Measurements from ENCODE around the gene ZSWIM6. TPM values are rescaled to one million over a fixed set of nuclear protein-coding genes. Genes with fewer than 3 reads are reported as not detected.

Gene ZSWIM6
- total RNA-seq, 1 donor from 2014 or later = 20.7 TPM

DNA sequence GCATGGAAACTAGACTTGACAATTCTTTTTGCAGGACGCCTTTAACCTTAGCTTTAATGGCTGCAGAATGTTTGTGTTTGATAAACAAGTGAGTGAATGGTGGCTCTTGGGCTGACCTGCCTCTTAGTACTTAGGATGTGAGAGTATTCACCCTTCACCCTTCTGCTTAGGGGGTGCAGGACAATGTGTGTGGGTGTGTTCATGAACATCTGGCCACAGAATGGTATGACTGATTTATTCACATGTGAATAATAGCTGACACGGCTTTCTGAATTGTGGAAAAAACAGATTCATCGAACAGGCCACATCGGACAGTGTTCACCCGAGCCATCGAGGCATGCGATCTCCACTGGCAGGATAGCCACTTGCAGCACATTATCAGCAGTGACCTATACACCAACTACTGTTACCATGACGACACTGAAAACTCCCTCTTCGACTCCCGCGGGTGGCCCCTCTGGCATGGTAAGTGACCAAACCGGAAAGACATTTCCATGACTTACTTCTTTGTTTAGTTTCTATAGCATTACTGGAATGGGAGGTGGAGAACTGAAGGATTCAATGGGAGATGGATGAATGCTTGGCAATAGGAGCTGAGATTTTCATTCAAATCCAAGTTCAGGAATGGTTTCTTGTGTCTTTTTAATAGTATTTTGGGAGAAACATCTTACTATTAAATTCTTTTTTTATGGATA, 193.6 kb downstream of the ZSWIM6 start:
- Mint-ChIP-seq H3K27ac (ENCODE audit: unreplicated experiment) (peak overlapping the region; percentile 42), H3K36me3 (ENCODE audit: unreplicated experiment) (peaks cover 28% of the 10 kb centered on the region), H3K4me1 (ENCODE audit: unreplicated experiment) (peaks cover 12% of the 10 kb centered on the region), H3K9me3 (ENCODE audit: unreplicated experiment) (no peaks in the 10 kb centered on the region), H3K4me3 (ENCODE audit: unreplicated experiment) (no peak overlapping the region), H3K27me3 (ENCODE audit: unreplicated experiment) (no peaks in the 10 kb centered on the region)
- DNase-seq (ENCODE audit: extremely low spot score, unreplicated experiment) = no peak
- TF ChIP-seq, protein P1, sequence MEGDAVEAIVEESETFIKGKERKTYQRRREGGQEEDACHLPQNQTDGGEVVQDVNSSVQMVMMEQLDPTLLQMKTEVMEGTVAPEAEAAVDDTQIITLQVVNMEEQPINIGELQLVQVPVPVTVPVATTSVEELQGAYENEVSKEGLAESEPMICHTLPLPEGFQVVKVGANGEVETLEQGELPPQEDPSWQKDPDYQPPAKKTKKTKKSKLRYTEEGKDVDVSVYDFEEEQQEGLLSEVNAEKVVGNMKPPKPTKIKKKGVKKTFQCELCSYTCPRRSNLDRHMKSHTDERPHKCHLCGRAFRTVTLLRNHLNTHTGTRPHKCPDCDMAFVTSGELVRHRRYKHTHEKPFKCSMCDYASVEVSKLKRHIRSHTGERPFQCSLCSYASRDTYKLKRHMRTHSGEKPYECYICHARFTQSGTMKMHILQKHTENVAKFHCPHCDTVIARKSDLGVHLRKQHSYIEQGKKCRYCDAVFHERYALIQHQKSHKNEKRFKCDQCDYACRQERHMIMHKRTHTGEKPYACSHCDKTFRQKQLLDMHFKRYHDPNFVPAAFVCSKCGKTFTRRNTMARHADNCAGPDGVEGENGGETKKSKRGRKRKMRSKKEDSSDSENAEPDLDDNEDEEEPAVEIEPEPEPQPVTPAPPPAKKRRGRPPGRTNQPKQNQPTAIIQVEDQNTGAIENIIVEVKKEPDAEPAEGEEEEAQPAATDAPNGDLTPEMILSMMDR (IDR thresholded peaks at IDR 0.05) = no peak

DNA sequence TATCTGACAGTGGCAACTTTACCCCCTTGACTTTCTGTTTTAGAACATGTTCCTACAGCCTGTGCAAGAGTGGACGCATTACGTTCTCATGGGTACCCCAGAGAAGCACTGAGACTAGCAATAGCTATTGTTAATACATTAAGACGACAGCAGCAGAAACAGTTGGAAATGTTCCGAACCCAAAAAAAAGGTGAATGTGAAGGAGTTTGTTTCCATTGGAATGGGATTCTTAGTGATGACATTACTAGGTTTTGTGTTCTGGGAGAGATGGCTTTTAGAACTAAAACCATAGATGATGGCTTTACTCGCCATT, 194.1 kb downstream of the ZSWIM6 start:
- H3K27ac Mint-ChIP-seq (ENCODE audit: unreplicated experiment) = peak overlapping the region; percentile 42

DNA sequence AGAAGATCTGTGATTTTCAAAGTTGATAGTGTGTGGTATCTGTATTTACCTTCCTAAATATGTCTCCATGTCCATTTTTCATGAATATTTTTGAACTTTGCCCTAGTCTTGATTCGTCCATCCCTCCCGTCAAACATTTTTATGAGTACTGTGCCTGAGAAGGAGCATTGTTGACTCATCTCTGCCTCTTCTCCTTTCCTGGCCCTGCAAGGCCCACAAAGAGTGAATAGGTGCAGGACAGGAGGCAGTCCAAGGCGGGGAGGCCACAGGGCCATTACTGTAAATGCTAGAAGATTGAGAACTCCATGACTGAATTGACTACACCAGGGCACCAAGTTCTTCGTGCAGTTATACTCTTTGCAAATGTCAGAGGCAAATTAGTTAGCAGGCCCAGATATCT, 200.9 kb downstream of the ZSWIM6 start:
- H3K27me3 Mint-ChIP-seq (ENCODE audit: unreplicated experiment) = no peaks in the 10 kb centered on the region
- no peaks in the 10 kb centered on the region for H3K9me3 Mint-ChIP-seq (ENCODE audit: unreplicated experiment)
- DNase-seq (ENCODE audit: extremely low spot score, unreplicated experiment) = no peak
- H3K4me1 Mint-ChIP-seq (ENCODE audit: unreplicated experiment) = no peaks in the 10 kb centered on the region
- H3K4me3 Mint-ChIP-seq (ENCODE audit: unreplicated experiment) = no peak overlapping the region
- TF ChIP-seq, protein P1 (IDR thresholded peaks at IDR 0.05) = no peak
- H3K36me3 Mint-ChIP-seq (ENCODE audit: unreplicated experiment) = peaks cover 40% of the 10 kb centered on the region
- no peak overlapping the region for H3K27ac Mint-ChIP-seq (ENCODE audit: unreplicated experiment)

More for the DNA sequence above, 194.1 kb downstream of the ZSWIM6 start:
- H3K4me1 Mint-ChIP-seq (ENCODE audit: unreplicated experiment) = peaks cover 12% of the 10 kb centered on the region
- TF ChIP-seq, protein P1 (IDR thresholded peaks at IDR 0.05) = no peak
- no peak for DNase-seq (ENCODE audit: extremely low spot score, unreplicated experiment)
- no peaks in the 10 kb centered on the region for H3K27me3 Mint-ChIP-seq (ENCODE audit: unreplicated experiment)
- H3K4me3 Mint-ChIP-seq (ENCODE audit: unreplicated experiment) = no peak overlapping the region
- peaks cover 30% of the 10 kb centered on the region for H3K36me3 Mint-ChIP-seq (ENCODE audit: unreplicated experiment)
- no peaks in the 10 kb centered on the region for H3K9me3 Mint-ChIP-seq (ENCODE audit: unreplicated experiment)

DNA sequence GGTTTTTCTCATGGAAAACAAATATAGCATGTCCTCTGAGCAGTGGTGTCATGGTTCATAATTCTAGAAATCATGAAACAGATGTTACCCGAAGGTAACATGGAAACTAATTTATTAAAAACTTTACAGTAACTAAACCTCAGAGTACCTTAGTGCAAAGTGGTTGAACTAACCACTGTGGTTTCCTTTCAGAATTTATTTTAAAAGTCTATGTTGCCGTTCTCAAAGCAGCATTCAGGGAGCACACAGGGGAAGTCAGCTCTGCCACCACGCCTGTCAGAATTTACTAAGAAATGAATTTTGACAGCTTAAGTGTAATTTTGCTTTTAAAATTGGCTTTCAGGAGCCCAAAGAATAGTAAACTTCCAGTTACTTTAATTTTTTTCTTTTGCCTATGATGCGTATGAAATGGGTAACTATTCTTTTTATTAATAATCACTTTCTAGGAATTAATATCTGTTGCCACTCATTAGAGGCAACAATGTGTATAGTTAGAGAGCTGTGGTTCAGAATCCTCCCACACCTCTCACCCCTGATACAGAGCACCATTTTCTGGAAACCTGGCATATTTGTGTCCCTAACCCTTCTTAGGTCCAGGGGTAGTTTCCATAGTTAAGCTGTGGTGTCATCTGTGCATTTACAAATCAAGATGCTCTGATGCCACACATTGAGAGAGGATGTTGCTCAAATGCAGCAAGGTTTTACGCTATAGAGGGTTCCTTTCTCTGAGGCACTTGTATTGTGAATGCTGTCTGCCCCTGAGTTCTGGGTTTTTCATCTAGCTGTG, 202.6 kb downstream of the ZSWIM6 start:
- Mint-ChIP-seq H3K4me1 (ENCODE audit: unreplicated experiment) (no peaks in the 10 kb centered on the region), H3K4me3 (ENCODE audit: unreplicated experiment) (no peak overlapping the region), H3K9me3 (ENCODE audit: unreplicated experiment) (no peaks in the 10 kb centered on the region), H3K36me3 (ENCODE audit: unreplicated experiment) (peaks cover 57% of the 10 kb centered on the region), H3K27me3 (ENCODE audit: unreplicated experiment) (no peaks in the 10 kb centered on the region), H3K27ac (ENCODE audit: unreplicated experiment) (no peak overlapping the region)
- DNase-seq (ENCODE audit: extremely low spot score, unreplicated experiment) = no peak
- TF ChIP-seq, protein P1 (IDR thresholded peaks at IDR 0.05) = no peak

DNA sequence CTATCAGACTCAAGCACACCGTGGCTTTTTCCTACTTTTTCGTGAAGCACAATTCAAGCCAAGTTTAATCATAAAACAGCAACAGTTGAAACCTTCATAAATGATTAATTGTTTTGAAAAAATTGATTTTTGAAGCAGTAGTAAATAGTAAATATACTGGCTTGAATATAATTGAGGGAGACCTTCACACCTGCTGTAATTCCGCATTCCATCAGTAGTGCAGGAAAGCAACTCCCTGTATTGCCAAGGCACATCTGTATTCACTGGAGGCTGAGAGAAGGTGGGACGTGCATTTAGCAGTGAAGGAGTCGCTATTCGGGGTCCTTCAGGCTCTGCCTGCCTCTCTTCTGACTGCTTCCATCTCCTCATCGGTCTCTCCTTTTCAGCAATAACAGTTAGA, 203.8 kb downstream of the ZSWIM6 start:
- Mint-ChIP-seq H3K9me3 (ENCODE audit: unreplicated experiment) (no peaks in the 10 kb centered on the region), H3K4me1 (ENCODE audit: unreplicated experiment) (no peaks in the 10 kb centered on the region), H3K4me3 (ENCODE audit: unreplicated experiment) (no peak overlapping the region), H3K27ac (ENCODE audit: unreplicated experiment) (no peak overlapping the region), H3K27me3 (ENCODE audit: unreplicated experiment) (no peaks in the 10 kb centered on the region), H3K36me3 (ENCODE audit: unreplicated experiment) (peaks cover 56% of the 10 kb centered on the region)
- no peak for DNase-seq (ENCODE audit: extremely low spot score, unreplicated experiment)
- TF ChIP-seq, protein P1 (IDR thresholded peaks at IDR 0.05) = no peak

All from osteocyte (in vitro differentiated cells).